ENCODE data around the gene CCNY.

- TF ChIP-seq CTCF (IDR thresholded peaks at IDR 0.05): no peak
- TF ChIP-seq TCF7L2 (IDR thresholded peaks at IDR 0.05; ENCODE audit: low read depth, low read length): no peak
- no peak for TF ChIP-seq REST (IDR thresholded peaks at IDR 0.05; ENCODE audit: insufficient read depth in 1 of 2, low read depth in 2 of 2, low read length in 1 of 2)
Observed at GRCh38 chr10:35511647-35512046, 175.3 kb downstream of the CCNY start.

Measured in Panc1 (cell line).